Pancreas (tissue), 10 donors: Measurements from ENCODE around the gene KRT13. TPM values are rescaled to one million over a fixed set of nuclear protein-coding genes. Genes with fewer than 3 reads are reported as not detected.

Experiments used
- ATAC-seq, 4 donors: fragments of 200-7000 bp; cut with Tn5 transposase; one replicate each; pipeline versions ENCODE4 v1.8.0 to v1.9.1; 2020; ENCODE audit warnings: mild to moderate bottlenecking in 4 of 4, moderate library complexity in 4 of 4
- DNase-seq, 6 donors: peaks; one replicate each; pipeline ENCODE4 v3.0.0-alpha.2; 2020
- FAIRE-seq: peaks from 2 replicates; lab custom pipeline; 2012; peaks lifted over from hg19 to GRCh38; lab: Jason Lieb, UNC
- H3K27ac ChIP-seq, 4 donors: fragments of 200-600 bp; sonication (generic); 1 replicate in 3 of 4; 2 replicates in 1 of 4; pipeline versions ENCODE4 v1.5.0 to v1.8.0; 2020
- H3K27me3 ChIP-seq, 4 donors: fragments of 200-600 bp; one replicate each; pipeline ENCODE4 v1.8.0; 2021
- H3K36me3 ChIP-seq, 3 donors: fragments of 200-600 bp; sonication (generic) in 1 of 3; one replicate each; pipeline versions ENCODE4 v1.5.0 to v1.8.0; 2020 to 2021
- H3K4me1 ChIP-seq, 3 donors: fragments of 200-600 bp; one replicate each; pipeline ENCODE4 v1.8.0; 2021
- H3K4me3 ChIP-seq, 4 donors: fragments of 200-600 bp; sonication (generic) in 2 of 4; one replicate each; pipeline versions ENCODE4 v1.5.0 to v1.8.0; 2020 to 2021
- H3K9me3 ChIP-seq, 4 donors: fragments of 200-600 bp; one replicate each; pipeline ENCODE4 v1.8.0; 2021
- WGBS, 2 donors: extraction: QIAGEN DNeasy Blood & Tissue Kit; methylation state at CpG; one replicate each; pipeline ENCODE4 v1.1.7; 2013; 5-methylcytosine and 5-hydroxymethylcytosine counted together
- intact Hi-C, 3 donors: fragments of 100-400 bp; cut with DNase I; formaldehyde crosslinking; loops; one replicate each; pipeline versions ENCODE4 v1.11.1 to v1.14.2; 2022
- polyA plus RNA-seq, 2 donors: library from polyadenylated mRNA; stranded (reverse); fragments of 200-250 nt; gene quantifications; one replicate each; pipeline ENCODE4 v1.2.3, GENCODE V29; 2013
- total RNA-seq, 6 donors: library from RNA; stranded (reverse); fragmentation: NEBNext Ultra II Directional in 4 of 6; extraction: Animal tissue kit (Norgen Biotek cat#: 25700) in 4 of 6; gene quantifications; one replicate each; pipeline versions ENCODE4 v1.2.1 to v1.2.4, GENCODE V29; 2021 to 2023
- TF ChIP-seq, protein P1 (sequence below), 4 donors: fragments of 200-600 bp; sonication (generic) in 3 of 4; IDR thresholded peaks; one replicate each; pipeline versions ENCODE4 v1.5.0 to v1.8.0; 2021; ENCODE audit warnings: antibody characterized with exemption in 4 of 4
- donor health status: healthy with polysubstance abuse.
- donor health status: DM: no; HTN: no; CAD: no; lungs with moderate emphysema.
- donor health status: DM: no; HTN: no; CAD: no.
- donor health status: control.
- donor health status: control.
- donor health status: Bipolar disorder and iron deficiency.
- donor health status: DM: yes; HTN: yes; CAD: no.
- donor health status: DM: no; HTN: no; CAD: no.
- donor health status: DM: no; HTN: no; CAD: no.
- donor health status: DM: yes; HTN: yes; CAD: no.

The KRT13 gene
- total and polyA plus RNA-seq, 8 donors = 0.39 to 11.9 (median 5.3) TPM; not detected in 5

DNA sequence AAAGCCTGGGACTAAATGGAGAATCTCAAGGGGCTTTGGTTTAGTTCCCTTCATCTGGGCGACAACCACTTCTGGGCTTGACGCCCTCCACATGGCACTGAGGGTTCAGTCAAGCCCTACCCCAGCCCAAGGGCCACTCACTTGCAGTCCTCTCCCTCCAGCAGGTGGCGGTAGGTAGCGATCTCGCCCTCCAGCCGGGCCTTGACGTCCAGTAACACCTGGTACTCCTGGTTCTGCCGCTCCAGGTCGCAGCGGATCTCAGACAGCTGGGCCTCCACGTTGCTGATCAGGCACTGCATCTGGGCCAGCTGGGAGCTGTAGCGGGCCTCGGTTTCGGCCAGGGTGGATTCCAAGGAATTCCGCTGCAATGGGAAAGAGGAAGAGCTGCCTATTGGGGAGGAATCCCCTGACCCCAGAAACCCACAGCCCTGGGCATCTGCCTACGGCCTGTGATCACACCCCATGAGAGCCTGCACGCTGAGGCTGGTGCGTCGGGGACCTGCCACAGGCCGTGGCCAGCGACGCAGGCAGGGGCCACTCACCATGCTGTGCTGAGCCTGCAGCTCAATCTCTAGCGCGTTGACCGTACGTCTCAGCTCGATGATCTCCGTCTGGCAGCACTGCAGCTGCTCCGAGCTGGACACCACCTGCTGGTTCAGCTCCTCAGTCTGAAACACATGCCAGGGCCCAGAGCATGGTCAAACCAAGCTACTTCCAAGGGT is 18.4 kb downstream of the KRT13 start:
- 51 to 52% methylated on average over 29 of the region's 29 CpGs for WGBS, 2 donors
- FAIRE-seq = no peak
- peak in 3 of 4 donors; percentile 52 to 76 (median 56) for ATAC-seq

DNA sequence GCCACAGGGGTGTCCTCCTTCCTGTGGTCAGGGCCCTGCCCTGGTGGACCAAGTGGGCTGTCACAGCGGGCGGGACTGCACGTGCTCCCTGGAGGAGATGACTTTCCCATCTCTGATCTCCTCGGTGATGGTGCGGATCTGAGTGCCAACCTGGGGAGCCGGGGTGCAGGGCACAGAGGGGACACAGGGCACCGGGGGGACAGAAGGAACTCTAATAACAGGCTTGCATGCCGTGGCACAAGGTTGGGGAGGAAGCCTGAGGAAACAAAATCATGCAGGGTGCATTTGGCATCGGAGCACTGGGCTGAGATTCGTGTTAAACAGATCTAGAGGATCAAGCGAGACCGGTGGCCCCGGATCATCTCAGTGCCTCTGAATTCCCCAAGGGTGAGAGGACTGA is 19.1 kb downstream of the KRT13 start:
- TF ChIP-seq, protein P1, sequence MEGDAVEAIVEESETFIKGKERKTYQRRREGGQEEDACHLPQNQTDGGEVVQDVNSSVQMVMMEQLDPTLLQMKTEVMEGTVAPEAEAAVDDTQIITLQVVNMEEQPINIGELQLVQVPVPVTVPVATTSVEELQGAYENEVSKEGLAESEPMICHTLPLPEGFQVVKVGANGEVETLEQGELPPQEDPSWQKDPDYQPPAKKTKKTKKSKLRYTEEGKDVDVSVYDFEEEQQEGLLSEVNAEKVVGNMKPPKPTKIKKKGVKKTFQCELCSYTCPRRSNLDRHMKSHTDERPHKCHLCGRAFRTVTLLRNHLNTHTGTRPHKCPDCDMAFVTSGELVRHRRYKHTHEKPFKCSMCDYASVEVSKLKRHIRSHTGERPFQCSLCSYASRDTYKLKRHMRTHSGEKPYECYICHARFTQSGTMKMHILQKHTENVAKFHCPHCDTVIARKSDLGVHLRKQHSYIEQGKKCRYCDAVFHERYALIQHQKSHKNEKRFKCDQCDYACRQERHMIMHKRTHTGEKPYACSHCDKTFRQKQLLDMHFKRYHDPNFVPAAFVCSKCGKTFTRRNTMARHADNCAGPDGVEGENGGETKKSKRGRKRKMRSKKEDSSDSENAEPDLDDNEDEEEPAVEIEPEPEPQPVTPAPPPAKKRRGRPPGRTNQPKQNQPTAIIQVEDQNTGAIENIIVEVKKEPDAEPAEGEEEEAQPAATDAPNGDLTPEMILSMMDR (IDR thresholded peaks at IDR 0.05) = no peak
- 73 to 82% methylated on average over 13 of the region's 13 CpGs for WGBS, 2 donors
- Histone ChIP-seq H3K4me1 (no peaks in the 10 kb centered on the region), H3K4me3 (no peak overlapping the region), H3K27ac (no peak overlapping the region), H3K27me3 (no peaks in the 10 kb centered on the region), H3K9me3 (no peaks in the 10 kb centered on the region), H3K36me3 (no peaks in the 10 kb centered on the region)
- ATAC-seq (no peak), DNase-seq (no peak), FAIRE-seq (no peak)
- intact Hi-C loops = no loop called here

More for the DNA sequence above, 18.4 kb downstream of the KRT13 start:
- H3K27ac ChIP-seq = no peak overlapping the region
- DNase-seq = peak in 5 of 6 donors; percentile 29 to 72 (median 49)
- no peaks in the 10 kb centered on the region for H3K9me3 ChIP-seq
- H3K4me3 ChIP-seq = no peak overlapping the region
- H3K27me3 ChIP-seq = no peaks in the 10 kb centered on the region
- TF ChIP-seq, protein P1 (IDR thresholded peaks at IDR 0.05) = peak in 2 of 4 donors; percentile 26 to 27
- H3K4me1 ChIP-seq = no peaks in the 10 kb centered on the region
- no peaks in the 10 kb centered on the region for H3K36me3 ChIP-seq
- intact Hi-C loops = no loop called here

DNA sequence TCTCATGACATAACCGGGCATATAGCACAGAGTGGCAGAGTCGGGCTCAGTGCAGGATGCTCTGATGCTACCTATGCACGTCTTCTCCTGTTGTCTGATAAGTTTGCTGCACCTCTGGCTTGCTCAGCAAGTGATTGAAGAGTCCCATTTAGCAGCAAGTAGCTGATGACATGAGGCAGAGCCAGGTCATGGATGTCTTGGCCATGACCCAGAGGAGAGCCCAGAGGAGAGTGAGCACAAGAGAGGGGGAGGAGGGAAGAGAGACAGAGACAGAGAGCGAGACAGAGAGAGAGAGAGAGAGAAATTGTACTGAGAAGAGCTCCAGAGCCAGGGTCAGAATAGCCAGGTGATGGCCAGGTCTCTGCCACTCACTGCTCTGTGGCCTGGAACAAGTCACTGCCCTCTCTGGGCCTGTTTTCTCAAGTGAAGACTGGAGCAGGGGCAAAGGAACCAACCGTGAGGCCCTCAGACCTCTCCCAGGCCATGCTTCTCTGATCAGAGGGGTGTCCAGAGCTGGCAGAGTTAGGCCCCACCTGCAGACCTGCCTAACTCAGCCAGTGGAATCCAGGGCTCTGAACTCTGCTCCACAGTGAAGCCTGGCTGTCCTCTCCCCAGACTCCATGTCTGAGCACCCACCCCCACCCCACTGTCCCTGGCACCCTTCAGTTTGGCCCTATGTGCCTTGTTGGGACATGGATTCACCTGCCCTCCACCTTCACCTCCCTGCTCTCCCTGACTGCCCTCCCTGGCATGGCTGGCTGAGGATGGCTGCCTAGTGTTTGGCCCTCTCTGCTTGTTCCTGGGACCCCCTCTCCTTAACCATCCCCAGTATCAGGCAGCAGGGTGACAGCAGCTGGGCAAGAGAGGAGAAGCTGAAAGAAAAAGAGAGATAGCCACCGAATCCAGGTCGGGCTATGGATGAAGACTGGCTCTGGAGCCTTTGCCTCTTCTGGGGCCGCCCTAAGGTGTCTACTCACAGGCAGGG is 20.2 kb downstream of the KRT13 start:
- 64 to 71% methylated on average over 8 of the region's 8 CpGs for whole genome bisulfite sequencing, 2 donors
- no peaks in the 10 kb centered on the region for H3K9me3 ChIP-seq
- DNase-seq (peak in 1 of 6 donors; percentile 26), ATAC-seq (no peak), FAIRE-seq (no peak)
- TF ChIP-seq, protein P1 (IDR thresholded peaks at IDR 0.05) = no peak
- H3K4me3 ChIP-seq = no peak overlapping the region
- intact Hi-C loops = no loop called here
- H3K36me3 ChIP-seq = no peaks in the 10 kb centered on the region
- no peaks in the 10 kb centered on the region for H3K27me3 ChIP-seq
- no peaks in the 10 kb centered on the region for H3K4me1 ChIP-seq
- no peak overlapping the region for H3K27ac ChIP-seq

DNA sequence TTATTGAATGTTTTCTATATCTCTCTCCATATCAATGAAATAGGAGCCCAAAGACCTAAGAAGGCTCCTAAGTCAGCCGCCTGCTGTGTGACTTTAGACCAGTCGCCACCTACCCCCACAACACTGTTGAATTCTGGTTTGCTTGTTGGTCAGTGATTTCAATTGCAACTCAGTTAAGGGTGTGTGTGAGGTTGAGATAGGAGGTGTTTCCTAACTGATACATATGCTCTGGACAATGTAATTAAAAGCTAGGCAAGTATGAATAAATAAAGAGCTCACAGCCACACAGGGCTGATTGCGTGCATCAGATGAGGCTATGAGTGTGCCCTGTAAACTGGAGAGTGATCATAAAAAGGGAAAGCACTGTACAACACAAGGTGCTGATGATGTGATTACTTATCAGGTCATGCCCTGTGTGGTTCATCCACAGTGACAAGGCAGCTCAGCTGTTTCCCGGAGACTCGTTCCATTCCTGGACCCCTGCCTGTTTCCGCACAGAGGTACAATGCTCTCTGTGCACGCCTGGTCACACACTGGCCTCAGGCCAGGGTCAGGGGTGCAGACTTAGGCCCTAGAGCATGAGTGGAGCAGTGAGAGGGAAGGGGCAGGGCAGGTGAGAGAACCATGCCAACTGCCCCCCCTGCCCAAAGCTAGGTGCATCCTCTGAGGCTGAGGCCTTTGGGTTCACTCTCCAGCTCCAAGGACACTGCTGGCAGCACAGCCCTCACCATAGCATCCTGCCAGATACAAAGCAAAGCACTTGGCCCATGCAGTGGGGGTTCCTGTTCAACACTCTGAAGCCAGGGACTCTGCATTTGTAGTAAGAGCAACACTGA is 21.2 kb downstream of the KRT13 start:
- Histone ChIP-seq H3K36me3 (no peaks in the 10 kb centered on the region), H3K4me1 (no peaks in the 10 kb centered on the region), H3K9me3 (no peaks in the 10 kb centered on the region), H3K4me3 (no peak overlapping the region), H3K27ac (no peak overlapping the region), H3K27me3 (no peaks in the 10 kb centered on the region)
- no peak for FAIRE-seq
- intact Hi-C loops = no loop called here
- WGBS, 2 donors = 66 to 68% methylated on average over 7 of the region's 7 CpGs
- ATAC-seq = peak in 2 of 4 donors; percentile 18 to 25
- DNase-seq = no peak
- TF ChIP-seq, protein P1 (IDR thresholded peaks at IDR 0.05) = no peak
